ENCODE measurements around the gene CDCA3.
"Not testable (repeated sequence)": the region's sequence is repeated elsewhere in the genome, so short reads cannot be mapped to it uniquely, and the experiment has no call there.

CDCA3 gene

GRCh38 chr12:6894321-6894720 is 43.2 kb upstream of the CDCA3 start:
- Histone ChIP-seq H3K9ac (ENCODE audit: low read depth, low read length, poor library complexity) (no peak overlapping the region), H2BK12ac (ENCODE audit: low read length) (no peak overlapping the region), H3K4me2 (ENCODE audit: insufficient read depth, low read length, poor library complexity, severe bottlenecking) (no peak overlapping the region), H3K14ac (ENCODE audit: low read length) (no peak overlapping the region), H3K23ac (ENCODE audit: low read depth, low read length, poor library complexity) (no peak overlapping the region), H2BK120ac (ENCODE audit: low read depth, low read length) (no peak overlapping the region), H3K27ac (replicated peaks; ENCODE audit: low read length) (no peak overlapping the region), H3K9me3 (replicated peaks in 1 of 2; ENCODE audit: control insufficient read depth in 2 of 2, insufficient read depth in 1 of 2, low read depth in 1 of 2, low read length in 2 of 2) (no peaks in the 10 kb centered on the region), H4K8ac (ENCODE audit: low read depth, low read length) (no peak overlapping the region), H3K27me3 (ENCODE audit: control insufficient read depth in 3 of 3, insufficient read depth in 3 of 3, low read depth in 1 of 3, low read length in 3 of 3) (no peaks in the 10 kb centered on the region), H3K4me1 (ENCODE audit: control insufficient read depth in 2 of 2, insufficient read depth in 1 of 2, low read depth in 1 of 2, low read length in 2 of 2) (peaks cover 4 to 5% of the 10 kb centered on the region in 2 donors), H3K36me3 (replicated peaks in 1 of 2; ENCODE audit: control insufficient read depth in 2 of 2, insufficient read depth in 2 of 2, low read length in 2 of 2) (no peaks in the 10 kb centered on the region), H3K18ac (ENCODE audit: low read length) (no peak overlapping the region), H4K91ac (ENCODE audit: low read depth, low read length, poor library complexity) (no peak overlapping the region), H2AK5ac (ENCODE audit: low read depth, low read length) (no peak overlapping the region), H2AFZ (ENCODE audit: low read length) (no peak overlapping the region), H2BK15ac (ENCODE audit: low read length) (no peak overlapping the region), H3K79me1 (ENCODE audit: low read depth, low read length) (no peaks in the 10 kb centered on the region), H3K4ac (ENCODE audit: low read length) (no peak overlapping the region), H2BK5ac (ENCODE audit: low read length) (no peak overlapping the region), H3K4me3 (ENCODE audit: low read length in 2 of 2) (no peak overlapping the region)
- DNase-seq (ENCODE audit: low spot score) = no peak
- WGBS, 2 donors (ENCODE audit: extremely low coverage in 2 of 2, insufficient read length in 2 of 2, insufficient replicate concordance in 1 of 2) = no CpG with 5 or more reads among the region's 3 CpGs

- DNase-seq (ENCODE audit: low spot score); H2BK15ac ChIP-seq (ENCODE audit: low read length); H3K27ac ChIP-seq (replicated peaks; ENCODE audit: low read length); H2BK5ac ChIP-seq (ENCODE audit: low read length); H3K4me2 ChIP-seq (ENCODE audit: insufficient read depth, low read length, poor library complexity, severe bottlenecking); H3K18ac ChIP-seq (ENCODE audit: low read length); H2AK5ac ChIP-seq (ENCODE audit: low read depth, low read length); H3K23ac ChIP-seq (ENCODE audit: low read depth, low read length, poor library complexity); H3K9me3 ChIP-seq (replicated peaks in 1 of 2; ENCODE audit: control insufficient read depth in 2 of 2, insufficient read depth in 1 of 2, low read depth in 1 of 2, low read length in 2 of 2); H4K91ac ChIP-seq (ENCODE audit: low read depth, low read length, poor library complexity); H3K79me1 ChIP-seq (ENCODE audit: low read depth, low read length); H3K27me3 ChIP-seq (ENCODE audit: control insufficient read depth in 3 of 3, insufficient read depth in 3 of 3, low read depth in 1 of 3, low read length in 3 of 3); H3K4me1 ChIP-seq (ENCODE audit: control insufficient read depth in 2 of 2, insufficient read depth in 1 of 2, low read depth in 1 of 2, low read length in 2 of 2); H3K14ac ChIP-seq (ENCODE audit: low read length); H2BK120ac ChIP-seq (ENCODE audit: low read depth, low read length); H3K4ac ChIP-seq (ENCODE audit: low read length); H4K8ac ChIP-seq (ENCODE audit: low read depth, low read length); H2BK12ac ChIP-seq (ENCODE audit: low read length); H2AFZ ChIP-seq (ENCODE audit: low read length); H3K9ac ChIP-seq (ENCODE audit: low read depth, low read length, poor library complexity); H3K36me3 ChIP-seq (replicated peaks in 1 of 2; ENCODE audit: control insufficient read depth in 2 of 2, insufficient read depth in 2 of 2, low read length in 2 of 2): not testable (repeated sequence)
- peak overlapping the region in 1 of 2 donors; percentile 22 for H3K4me3 ChIP-seq (ENCODE audit: low read length in 2 of 2)
- WGBS, 2 donors (ENCODE audit: extremely low coverage in 2 of 2, insufficient read length in 2 of 2, insufficient replicate concordance in 1 of 2) = no CpG with 5 or more reads among the region's 3 CpGs
Observed at GRCh38 chr12:6892683-6893082, 41.6 kb upstream of the CDCA3 start.

DNA sequence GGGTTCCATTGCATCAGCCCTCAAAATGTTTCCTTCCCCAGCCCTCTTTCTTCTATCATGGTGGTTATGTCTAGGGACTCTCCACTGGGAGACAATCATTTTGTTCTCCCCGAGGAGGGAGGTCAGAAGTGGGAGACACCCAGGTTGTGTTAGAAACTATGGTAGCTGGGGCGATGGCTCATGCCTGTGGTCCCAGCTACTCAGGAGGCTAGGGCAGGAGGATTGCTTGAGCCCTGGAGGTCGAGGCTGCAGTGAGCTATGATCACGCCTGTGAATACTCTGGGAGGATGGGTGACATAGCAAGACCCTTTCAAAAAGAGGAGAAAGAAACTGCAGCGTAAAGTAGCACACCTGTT is 40.5 kb upstream of the CDCA3 start:
- no peaks in the 10 kb centered on the region for H3K36me3 ChIP-seq (replicated peaks in 1 of 2; ENCODE audit: control insufficient read depth in 2 of 2, insufficient read depth in 2 of 2, low read length in 2 of 2)
- no peak overlapping the region for H2AK5ac ChIP-seq (ENCODE audit: low read depth, low read length)
- H3K9ac ChIP-seq (ENCODE audit: low read depth, low read length, poor library complexity) = no peak overlapping the region
- no peak overlapping the region for H3K18ac ChIP-seq (ENCODE audit: low read length)
- no peaks in the 10 kb centered on the region for H3K27me3 ChIP-seq (ENCODE audit: control insufficient read depth in 3 of 3, insufficient read depth in 3 of 3, low read depth in 1 of 3, low read length in 3 of 3)
- peak overlapping the region; percentile 95 for H2AFZ ChIP-seq (ENCODE audit: low read length)
- H3K79me1 ChIP-seq (ENCODE audit: low read depth, low read length) = no peaks in the 10 kb centered on the region
- H3K4ac ChIP-seq (ENCODE audit: low read length) = no peak overlapping the region
- no CpG with 5 or more reads among the region's 5 CpGs for WGBS, 2 donors (ENCODE audit: extremely low coverage in 2 of 2, insufficient read length in 2 of 2, insufficient replicate concordance in 1 of 2)
- H2BK120ac ChIP-seq (ENCODE audit: low read depth, low read length) = no peak overlapping the region
- peaks cover 5 to 7% of the 10 kb centered on the region in 2 donors for H3K4me1 ChIP-seq (ENCODE audit: control insufficient read depth in 2 of 2, insufficient read depth in 1 of 2, low read depth in 1 of 2, low read length in 2 of 2)
- no peak for DNase-seq (ENCODE audit: low spot score)
- no peak overlapping the region for H4K91ac ChIP-seq (ENCODE audit: low read depth, low read length, poor library complexity)
- H4K8ac ChIP-seq (ENCODE audit: low read depth, low read length) = no peak overlapping the region
- H3K23ac ChIP-seq (ENCODE audit: low read depth, low read length, poor library complexity) = no peak overlapping the region
- H3K4me2 ChIP-seq (ENCODE audit: insufficient read depth, low read length, poor library complexity, severe bottlenecking) = peak overlapping the region; percentile 73
- peak overlapping the region; percentile 76 for H3K27ac ChIP-seq (replicated peaks; ENCODE audit: low read length)
- H3K4me3 ChIP-seq (ENCODE audit: low read length in 2 of 2) = peak overlapping the region in 1 of 2 donors; percentile 78
- H2BK12ac ChIP-seq (ENCODE audit: low read length) = no peak overlapping the region
- H2BK15ac ChIP-seq (ENCODE audit: low read length) = no peak overlapping the region
- no peak overlapping the region for H3K14ac ChIP-seq (ENCODE audit: low read length)
- H3K9me3 ChIP-seq (replicated peaks in 1 of 2; ENCODE audit: control insufficient read depth in 2 of 2, insufficient read depth in 1 of 2, low read depth in 1 of 2, low read length in 2 of 2) = no peaks in the 10 kb centered on the region
- H2BK5ac ChIP-seq (ENCODE audit: low read length) = no peak overlapping the region

DNA sequence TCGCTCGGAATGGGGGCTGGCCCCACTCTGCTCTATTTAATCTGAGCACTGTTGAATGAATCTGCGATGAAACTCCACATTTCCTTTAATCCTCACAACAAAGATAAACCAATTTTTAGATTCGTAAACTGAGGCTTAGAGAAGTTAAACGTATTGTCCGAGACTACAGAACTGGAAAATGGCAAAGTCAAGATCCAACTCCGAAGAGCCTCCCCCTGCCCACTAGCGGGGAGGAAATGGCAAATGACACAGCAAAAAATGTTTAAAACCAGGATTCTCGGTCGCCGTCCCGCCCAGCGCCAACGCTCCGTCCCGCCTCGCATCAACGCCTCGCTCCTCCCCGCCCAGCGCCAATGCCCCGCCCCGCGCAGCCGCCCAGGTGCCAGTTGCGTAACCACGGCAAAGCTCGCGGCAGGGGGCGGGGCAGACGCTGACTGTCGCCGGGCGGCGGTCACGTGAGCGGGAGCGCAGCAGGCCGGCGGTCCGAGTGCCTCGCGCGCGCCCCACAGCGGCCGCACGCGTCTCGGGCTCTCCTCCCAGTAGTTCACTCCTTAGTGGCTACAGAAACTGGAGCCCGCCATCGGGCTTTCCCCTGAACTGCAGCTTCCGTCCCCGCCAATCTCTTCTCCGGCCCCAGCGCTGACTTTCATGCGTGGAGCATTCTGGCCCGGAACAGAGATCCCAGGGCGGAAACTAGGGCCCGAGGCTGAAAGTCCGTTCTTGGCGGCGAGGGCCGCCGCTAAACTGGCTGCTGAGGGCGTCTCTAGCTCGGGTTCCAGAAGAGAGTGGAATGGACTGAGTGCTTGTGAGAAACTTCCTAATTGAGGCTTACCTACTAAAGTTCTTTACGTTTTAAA is 39.9 kb upstream of the CDCA3 start:
- no peak overlapping the region for H2BK5ac ChIP-seq (ENCODE audit: low read length)
- peak overlapping the region; percentile 94 for H3K18ac ChIP-seq (ENCODE audit: low read length)
- H3K14ac ChIP-seq (ENCODE audit: low read length) = no peak overlapping the region
- no peak overlapping the region for H3K4ac ChIP-seq (ENCODE audit: low read length)
- no peak overlapping the region for H2BK15ac ChIP-seq (ENCODE audit: low read length)
- H3K27ac ChIP-seq (replicated peaks; ENCODE audit: low read length) = peak overlapping the region; percentile 76
- no peak overlapping the region for H2BK120ac ChIP-seq (ENCODE audit: low read depth, low read length)
- H2BK12ac ChIP-seq (ENCODE audit: low read length) = no peak overlapping the region
- H3K4me2 ChIP-seq (ENCODE audit: insufficient read depth, low read length, poor library complexity, severe bottlenecking) = peak overlapping the region; percentile 73
- H4K8ac ChIP-seq (ENCODE audit: low read depth, low read length) = no peak overlapping the region
- WGBS, 2 donors (ENCODE audit: extremely low coverage in 2 of 2, insufficient read length in 2 of 2, insufficient replicate concordance in 1 of 2) = no CpG with 5 or more reads among the region's 68 CpGs
- no peaks in the 10 kb centered on the region for H3K27me3 ChIP-seq (ENCODE audit: control insufficient read depth in 3 of 3, insufficient read depth in 3 of 3, low read depth in 1 of 3, low read length in 3 of 3)
- no peak overlapping the region for H3K9ac ChIP-seq (ENCODE audit: low read depth, low read length, poor library complexity)
- peaks cover 5 to 7% of the 10 kb centered on the region in 2 donors for H3K4me1 ChIP-seq (ENCODE audit: control insufficient read depth in 2 of 2, insufficient read depth in 1 of 2, low read depth in 1 of 2, low read length in 2 of 2)
- peak overlapping the region; percentile 49 for H3K23ac ChIP-seq (ENCODE audit: low read depth, low read length, poor library complexity)
- peak; percentile 96 for DNase-seq (ENCODE audit: low spot score)
- H3K79me1 ChIP-seq (ENCODE audit: low read depth, low read length) = no peaks in the 10 kb centered on the region
- H2AFZ ChIP-seq (ENCODE audit: low read length) = peak overlapping the region; percentile 95
- H4K91ac ChIP-seq (ENCODE audit: low read depth, low read length, poor library complexity) = no peak overlapping the region
- peak overlapping the region; percentile 32 to 78 for H3K4me3 ChIP-seq (ENCODE audit: low read length in 2 of 2)
- no peaks in the 10 kb centered on the region for H3K36me3 ChIP-seq (replicated peaks in 1 of 2; ENCODE audit: control insufficient read depth in 2 of 2, insufficient read depth in 2 of 2, low read length in 2 of 2)
- no peak overlapping the region for H2AK5ac ChIP-seq (ENCODE audit: low read depth, low read length)
- H3K9me3 ChIP-seq (replicated peaks in 1 of 2; ENCODE audit: control insufficient read depth in 2 of 2, insufficient read depth in 1 of 2, low read depth in 1 of 2, low read length in 2 of 2) = no peaks in the 10 kb centered on the region

Data from neuronal stem cell (in vitro differentiated cells).